ENCODE data around the gene DIS3L2.

DNA sequence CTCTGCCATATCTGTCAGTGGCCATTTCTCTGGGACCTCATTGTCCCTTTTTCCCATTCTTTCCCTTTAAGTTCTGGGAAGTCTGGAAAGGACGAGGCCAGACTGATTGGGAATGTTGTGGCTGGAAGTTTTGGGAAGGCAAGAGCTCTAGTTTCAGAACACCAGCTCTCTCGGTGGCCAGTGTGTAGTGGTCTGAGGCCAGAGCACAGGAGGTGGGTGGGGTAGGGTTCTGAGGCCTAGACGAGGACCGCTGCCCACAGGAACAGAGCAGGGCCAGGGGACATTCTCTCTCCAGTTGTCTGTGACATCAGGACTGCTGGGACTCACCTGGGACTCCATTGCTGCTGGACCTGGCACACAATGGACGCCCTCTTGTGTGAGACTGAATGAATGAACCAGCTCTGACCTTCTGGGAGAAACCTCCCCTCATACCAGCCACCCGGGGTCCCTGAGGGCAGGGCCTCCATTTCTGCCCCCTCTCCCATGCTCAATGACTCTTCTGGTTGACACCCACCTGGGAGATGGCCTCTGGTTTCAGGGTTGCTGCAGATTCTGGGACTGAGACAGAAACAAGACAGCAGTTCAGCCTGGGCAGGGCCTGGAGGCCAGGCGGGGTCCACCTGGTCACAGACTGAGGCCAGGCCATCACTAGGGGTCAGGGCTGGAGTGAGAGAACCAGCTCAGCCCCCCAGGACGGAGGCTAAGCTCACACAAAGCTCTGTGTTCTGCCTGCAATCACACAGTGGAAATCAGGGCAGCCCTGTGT, 26.9 kb upstream of the DIS3L2 start:
- TF ChIP-seq, protein P1, sequence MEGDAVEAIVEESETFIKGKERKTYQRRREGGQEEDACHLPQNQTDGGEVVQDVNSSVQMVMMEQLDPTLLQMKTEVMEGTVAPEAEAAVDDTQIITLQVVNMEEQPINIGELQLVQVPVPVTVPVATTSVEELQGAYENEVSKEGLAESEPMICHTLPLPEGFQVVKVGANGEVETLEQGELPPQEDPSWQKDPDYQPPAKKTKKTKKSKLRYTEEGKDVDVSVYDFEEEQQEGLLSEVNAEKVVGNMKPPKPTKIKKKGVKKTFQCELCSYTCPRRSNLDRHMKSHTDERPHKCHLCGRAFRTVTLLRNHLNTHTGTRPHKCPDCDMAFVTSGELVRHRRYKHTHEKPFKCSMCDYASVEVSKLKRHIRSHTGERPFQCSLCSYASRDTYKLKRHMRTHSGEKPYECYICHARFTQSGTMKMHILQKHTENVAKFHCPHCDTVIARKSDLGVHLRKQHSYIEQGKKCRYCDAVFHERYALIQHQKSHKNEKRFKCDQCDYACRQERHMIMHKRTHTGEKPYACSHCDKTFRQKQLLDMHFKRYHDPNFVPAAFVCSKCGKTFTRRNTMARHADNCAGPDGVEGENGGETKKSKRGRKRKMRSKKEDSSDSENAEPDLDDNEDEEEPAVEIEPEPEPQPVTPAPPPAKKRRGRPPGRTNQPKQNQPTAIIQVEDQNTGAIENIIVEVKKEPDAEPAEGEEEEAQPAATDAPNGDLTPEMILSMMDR (IDR thresholded peaks at IDR 0.05; ENCODE audit: low read depth, low read length): no peak
- no peak for TF ChIP-seq EZH2phosphoT487 (IDR thresholded peaks at IDR 0.05; ENCODE audit: low read depth)

Measured in OCI-LY3 (cell line).